DND-41 (cell line): ENCODE results near the gene LAMB4.

Source experiments
- EZH2 ChIP-seq: IDR thresholded peaks from 3 replicates; pipeline ENCODE4 v1.6.1; 2012; ENCODE audit warnings: borderline replicate concordance, low read depth, mild to moderate bottlenecking, moderate library complexity, low read length, inconsistent platforms; ENCODE audit not compliant: severe bottlenecking
- TF ChIP-seq, protein P1 (sequence below): IDR thresholded peaks from 2 replicates; pipeline ENCODE4 v1.5.1; 2012; ENCODE audit warnings: borderline replicate concordance, low read length, moderate library complexity, mild to moderate bottlenecking; ENCODE audit not compliant: poor library complexity, severe bottlenecking; ENCODE audit errors: extremely low read depth

DNA sequence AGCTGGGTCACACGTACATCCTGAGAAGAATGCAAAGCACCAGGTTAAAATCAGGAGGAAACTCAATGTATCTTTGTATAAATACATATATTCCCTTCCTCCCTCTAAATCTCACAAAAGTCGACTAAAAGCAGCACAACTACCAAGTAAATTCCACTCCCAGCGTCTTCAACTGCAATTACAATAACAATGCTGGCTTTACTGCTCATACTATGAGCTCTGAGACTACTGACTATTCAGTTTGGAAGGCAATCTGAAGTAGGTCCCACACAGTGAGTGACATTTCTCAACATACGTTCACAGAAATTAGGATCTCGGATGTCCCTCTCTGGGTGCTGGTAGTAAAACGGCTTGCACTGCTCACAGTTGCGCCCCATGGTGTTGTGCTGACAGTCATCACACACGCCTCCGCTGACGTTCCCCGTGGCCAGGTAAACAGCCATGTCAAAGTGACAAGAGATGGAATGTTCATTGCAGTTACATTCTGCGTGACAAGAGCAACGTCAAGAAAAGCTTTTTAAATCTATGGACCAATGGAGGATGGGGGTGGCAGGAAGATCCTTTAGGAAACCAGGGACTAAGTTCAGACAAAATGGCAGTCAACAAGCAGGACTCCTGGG lies 154.7 kb downstream of the LAMB4 start:
- TF ChIP-seq, protein P1, sequence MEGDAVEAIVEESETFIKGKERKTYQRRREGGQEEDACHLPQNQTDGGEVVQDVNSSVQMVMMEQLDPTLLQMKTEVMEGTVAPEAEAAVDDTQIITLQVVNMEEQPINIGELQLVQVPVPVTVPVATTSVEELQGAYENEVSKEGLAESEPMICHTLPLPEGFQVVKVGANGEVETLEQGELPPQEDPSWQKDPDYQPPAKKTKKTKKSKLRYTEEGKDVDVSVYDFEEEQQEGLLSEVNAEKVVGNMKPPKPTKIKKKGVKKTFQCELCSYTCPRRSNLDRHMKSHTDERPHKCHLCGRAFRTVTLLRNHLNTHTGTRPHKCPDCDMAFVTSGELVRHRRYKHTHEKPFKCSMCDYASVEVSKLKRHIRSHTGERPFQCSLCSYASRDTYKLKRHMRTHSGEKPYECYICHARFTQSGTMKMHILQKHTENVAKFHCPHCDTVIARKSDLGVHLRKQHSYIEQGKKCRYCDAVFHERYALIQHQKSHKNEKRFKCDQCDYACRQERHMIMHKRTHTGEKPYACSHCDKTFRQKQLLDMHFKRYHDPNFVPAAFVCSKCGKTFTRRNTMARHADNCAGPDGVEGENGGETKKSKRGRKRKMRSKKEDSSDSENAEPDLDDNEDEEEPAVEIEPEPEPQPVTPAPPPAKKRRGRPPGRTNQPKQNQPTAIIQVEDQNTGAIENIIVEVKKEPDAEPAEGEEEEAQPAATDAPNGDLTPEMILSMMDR, result no peak
- TF ChIP-seq EZH2, result no peak
